ENCODE results near the gene MTARC2.

MTARC2 gene

DNA sequence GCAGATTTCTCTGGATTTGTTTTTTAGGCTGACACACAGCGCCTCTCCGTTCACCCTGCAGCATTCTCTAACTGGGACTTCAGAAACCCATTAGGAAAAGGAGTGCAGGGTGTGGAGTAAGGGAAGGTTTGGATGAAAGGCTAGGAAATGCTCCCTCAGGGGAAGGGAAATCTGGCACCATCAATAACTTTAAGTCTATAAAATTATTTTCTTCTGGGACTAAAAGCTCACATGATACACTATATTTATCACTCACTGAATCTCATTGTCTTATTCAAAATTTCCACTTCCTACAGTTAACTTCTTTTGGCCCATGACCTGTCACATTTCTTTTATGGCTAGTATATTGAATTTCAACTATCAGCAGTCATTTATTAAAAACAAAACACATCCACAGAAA is 85.3 kb downstream of the MTARC2 start:
- DNase-seq: no peak
